Measurements from ENCODE around the gene MYO15B. TPM values are rescaled to one million over a fixed set of nuclear protein-coding genes. Genes with fewer than 3 reads are reported as not detected.

Gene MYO15B
- 4.1 and 6.1 TPM in 2 replicates for total RNA-seq

GRCh38 chr17:75587675-75588595, at the start of gene MYO15B:
MYO15B (plus strand) TSS chr17:75587800; CDS start chr17:75588058, 258 bp downstream.

DNA sequence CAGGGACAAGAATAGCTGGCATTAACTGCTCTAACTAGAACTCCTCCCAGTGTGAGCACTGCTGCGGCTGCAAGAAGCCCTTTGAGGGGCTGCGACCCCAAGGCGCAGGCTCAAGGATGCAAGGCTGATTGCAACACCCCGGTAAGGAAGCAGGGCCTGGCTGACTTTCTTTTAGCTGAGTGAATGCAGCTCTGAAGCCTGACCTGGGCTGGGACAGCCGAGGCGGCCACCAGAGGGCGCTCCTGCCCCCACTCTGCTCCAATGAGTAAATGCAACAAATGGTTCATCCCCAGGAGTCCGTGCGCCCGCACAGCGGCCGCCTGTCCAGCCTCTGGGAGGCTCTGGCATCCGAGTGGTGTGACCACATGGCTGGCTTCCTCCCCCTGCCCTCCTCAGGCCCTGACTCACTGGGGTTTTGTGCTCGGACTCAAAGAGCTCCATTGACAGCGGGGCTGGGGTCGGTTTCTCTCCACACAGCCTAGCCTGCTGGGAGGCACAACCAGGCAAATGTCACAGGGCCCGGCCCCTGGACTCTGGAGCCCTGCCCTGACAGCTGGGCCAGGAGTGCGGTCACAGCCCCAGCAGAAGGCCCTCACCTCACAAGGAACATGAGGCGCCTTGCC, 45.4 kb downstream of the MYO15B start, which contains the start of gene SMIM5:
TSS of gene SMIM5 (plus strand) at position 572 of the 623 bp plus-strand sequence. CDS start 6,768 bp downstream, outside the sequence.

GRCh38 chr17:75666959-75667790, 79.6 kb downstream of the MYO15B start, which contains the start of the genes RECQL5 and SAP30BP:
RECQL5 (minus strand) TSS chr17:75667154; CDS start chr17:75666557, 597 bp downstream.
SAP30BP (plus strand) TSS chr17:75667338; CDS start chr17:75667373, 35 bp downstream.

Other genes with a start within 250 kb of the MYO15B start
- 74.9 and 86.8 TPM in 2 replicates for gene GRB2, start 182.1 kb upstream of the MYO15B start, total RNA-seq
- 37.2 and 53.6 TPM in 2 replicates for gene TMEM94, start 131.2 kb upstream of the MYO15B start, total RNA-seq
- 7.1 and 8.0 TPM in 2 replicates for gene CASKIN2, start 72.3 kb upstream of the MYO15B start, total RNA-seq
- gene TSEN54, start 71.3 kb upstream of the MYO15B start, total RNA-seq: 7.4 and 11.1 TPM in 2 replicates
- 0.15 and 1.3 TPM in 2 replicates for gene LLGL2, start 62.1 kb upstream of the MYO15B start, total RNA-seq
- gene SMIM5, start 45.6 kb downstream of the MYO15B start, total RNA-seq: 0.29 TPM in 1 of 2 replicates, not detected in the other
- gene RECQL5, start 79.4 kb downstream of the MYO15B start, total RNA-seq: 24.0 and 34.1 TPM in 2 replicates
- 60.5 and 69.4 TPM in 2 replicates for gene SAP30BP, start 79.5 kb downstream of the MYO15B start, total RNA-seq
- 0.50 and 4.2 TPM in 2 replicates for gene ITGB4, start 133.7 kb downstream of the MYO15B start, total RNA-seq
- gene GALK1, start 177.4 kb downstream of the MYO15B start, total RNA-seq: 52.1 and 58.6 TPM in 2 replicates
- gene UNK, start 197.0 kb downstream of the MYO15B start, total RNA-seq: 19.0 and 21.5 TPM in 2 replicates

Measured in smooth muscle cell of trachea (primary cell).